Esophagus squamous epithelium (tissue), 4 donors: ENCODE data around the gene LRBA.

Experiments used
- POLR2A ChIP-seq, 4 donors: fragments of 450-650 bp; IDR thresholded peaks; one replicate each; pipeline ENCODE4 v1.6.1; 2017; ENCODE audit warnings: antibody characterized with exemption in 4 of 4, mild to moderate bottlenecking in 4 of 4, moderate library complexity in 3 of 4
- TF ChIP-seq, protein P1 (sequence below), 6 experiments: fragments of 450-650 bp in 4 of 6; fragments of 200-600 bp in 2 of 6; sonication (generic) in 2 of 6; IDR thresholded peaks; one replicate each; pipeline ENCODE4 v1.5.1; 2016 to 2019; ENCODE audit warnings: antibody characterized with exemption in 6 of 6, mild to moderate bottlenecking in 4 of 6, moderate library complexity in 4 of 6

DNA sequence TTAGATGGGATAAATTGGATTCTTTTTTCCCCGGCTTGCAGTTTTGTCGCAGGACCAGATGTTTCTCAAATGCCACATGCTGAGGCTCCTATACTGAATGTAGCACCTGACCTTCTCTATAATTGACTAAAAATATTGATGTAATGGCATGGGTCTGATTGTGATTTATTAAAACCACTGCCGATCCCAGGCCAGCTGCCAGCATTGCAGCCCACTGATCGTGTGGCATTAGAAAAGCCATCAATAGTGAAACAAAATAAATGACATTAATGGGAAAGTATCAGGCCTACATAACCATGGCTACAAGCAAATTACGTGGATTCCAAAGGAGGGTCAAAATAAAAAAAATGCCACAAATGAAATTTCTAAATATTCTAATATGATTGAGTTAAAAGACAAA, 334.4 kb downstream of the LRBA start:
- no peak for TF ChIP-seq POLR2A (IDR thresholded peaks at IDR 0.05)
- TF ChIP-seq, protein P1, sequence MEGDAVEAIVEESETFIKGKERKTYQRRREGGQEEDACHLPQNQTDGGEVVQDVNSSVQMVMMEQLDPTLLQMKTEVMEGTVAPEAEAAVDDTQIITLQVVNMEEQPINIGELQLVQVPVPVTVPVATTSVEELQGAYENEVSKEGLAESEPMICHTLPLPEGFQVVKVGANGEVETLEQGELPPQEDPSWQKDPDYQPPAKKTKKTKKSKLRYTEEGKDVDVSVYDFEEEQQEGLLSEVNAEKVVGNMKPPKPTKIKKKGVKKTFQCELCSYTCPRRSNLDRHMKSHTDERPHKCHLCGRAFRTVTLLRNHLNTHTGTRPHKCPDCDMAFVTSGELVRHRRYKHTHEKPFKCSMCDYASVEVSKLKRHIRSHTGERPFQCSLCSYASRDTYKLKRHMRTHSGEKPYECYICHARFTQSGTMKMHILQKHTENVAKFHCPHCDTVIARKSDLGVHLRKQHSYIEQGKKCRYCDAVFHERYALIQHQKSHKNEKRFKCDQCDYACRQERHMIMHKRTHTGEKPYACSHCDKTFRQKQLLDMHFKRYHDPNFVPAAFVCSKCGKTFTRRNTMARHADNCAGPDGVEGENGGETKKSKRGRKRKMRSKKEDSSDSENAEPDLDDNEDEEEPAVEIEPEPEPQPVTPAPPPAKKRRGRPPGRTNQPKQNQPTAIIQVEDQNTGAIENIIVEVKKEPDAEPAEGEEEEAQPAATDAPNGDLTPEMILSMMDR (IDR thresholded peaks at IDR 0.05): no peak
